ENCODE data around the gene NOSIP. TPM values are rescaled to one million over a fixed set of nuclear protein-coding genes. Genes with fewer than 3 reads are reported as not detected.

NOSIP gene
- total RNA-seq, 1 donor from 2014 or later, result 94.4 TPM

- no peak for DNase-seq
- TF ChIP-seq CTCF (IDR thresholded peaks at IDR 0.05; ENCODE audit: partially characterized antibody, unreplicated experiment), result no peak
- Mint-ChIP-seq H3K4me1 (ENCODE audit: low read depth, unreplicated experiment) (peaks cover 10% of the 10 kb centered on the region), H3K27ac (ENCODE audit: unreplicated experiment) (peak overlapping the region; percentile 77), H3K27me3 (ENCODE audit: unreplicated experiment) (peaks cover 9% of the 10 kb centered on the region), H3K9me3 (ENCODE audit: unreplicated experiment) (peaks cover 13% of the 10 kb centered on the region), H3K36me3 (ENCODE audit: unreplicated experiment) (no peaks in the 10 kb centered on the region), H3K4me3 (ENCODE audit: unreplicated experiment) (peak overlapping the region; percentile 89)
Observed at GRCh38 chr19:49592486-49593232, 12.3 kb upstream of the NOSIP start.

- DNase-seq, result peak; percentile 56
- Mint-ChIP-seq H3K27me3 (ENCODE audit: unreplicated experiment) (peaks cover 9% of the 10 kb centered on the region), H3K27ac (ENCODE audit: unreplicated experiment) (peak overlapping the region; percentile 77), H3K9me3 (ENCODE audit: unreplicated experiment) (peaks cover 13% of the 10 kb centered on the region), H3K36me3 (ENCODE audit: unreplicated experiment) (no peaks in the 10 kb centered on the region), H3K4me3 (ENCODE audit: unreplicated experiment) (peak overlapping the region; percentile 89), H3K4me1 (ENCODE audit: low read depth, unreplicated experiment) (peaks cover 10% of the 10 kb centered on the region)
- no peak for TF ChIP-seq CTCF (IDR thresholded peaks at IDR 0.05; ENCODE audit: partially characterized antibody, unreplicated experiment)
Observed at GRCh38 chr19:49591731-49592485, 11.6 kb upstream of the NOSIP start.

- H3K9me3 Mint-ChIP-seq (ENCODE audit: unreplicated experiment), result peaks cover 13% of the 10 kb centered on the region
- no peaks in the 10 kb centered on the region for H3K36me3 Mint-ChIP-seq (ENCODE audit: unreplicated experiment)
- H3K4me1 Mint-ChIP-seq (ENCODE audit: low read depth, unreplicated experiment), result peaks cover 10% of the 10 kb centered on the region
- H3K27ac Mint-ChIP-seq (ENCODE audit: unreplicated experiment), result peak within 1 kb of the TSS; percentile 78
- DNase-seq, result peak; percentile 66
- TF ChIP-seq CTCF (IDR thresholded peaks at IDR 0.05; ENCODE audit: partially characterized antibody, unreplicated experiment), result no peak
- H3K27me3 Mint-ChIP-seq (ENCODE audit: unreplicated experiment), result peaks cover 9% of the 10 kb centered on the region
- H3K4me3 Mint-ChIP-seq (ENCODE audit: unreplicated experiment), result peak within 1 kb of the TSS; percentile 90
Observed at GRCh38 chr19:49590971-49591730, 10.8 kb upstream of the NOSIP start, which contains the start of gene PRR12. PRR12 (plus strand) TSS chr19:49591182; CDS start chr19:49591655, 473 bp downstream.

- Mint-ChIP-seq H3K27ac (ENCODE audit: unreplicated experiment) (peak overlapping the region; percentile 78), H3K36me3 (ENCODE audit: unreplicated experiment) (no peaks in the 10 kb centered on the region), H3K9me3 (ENCODE audit: unreplicated experiment) (peaks cover 13% of the 10 kb centered on the region), H3K27me3 (ENCODE audit: unreplicated experiment) (peaks cover 9% of the 10 kb centered on the region), H3K4me1 (ENCODE audit: low read depth, unreplicated experiment) (peaks cover 11% of the 10 kb centered on the region), H3K4me3 (ENCODE audit: unreplicated experiment) (peak overlapping the region; percentile 90)
- DNase-seq, result peak; percentile 93
- TF ChIP-seq CTCF (IDR thresholded peaks at IDR 0.05; ENCODE audit: partially characterized antibody, unreplicated experiment), result no peak
Observed at GRCh38 chr19:49590071-49590970, 10.0 kb upstream of the NOSIP start.
